ENCODE measurements around the gene OTOP2. TPM values are rescaled to one million over a fixed set of nuclear protein-coding genes. Genes with fewer than 3 reads are reported as not detected.

Gene OTOP2
- total and polyA plus RNA-seq, 2 of the 8 experiments (the other 6 are each of a cell fraction or from before 2014, with no cell fraction given): 0.23 TPM; not detected in 1

DNA sequence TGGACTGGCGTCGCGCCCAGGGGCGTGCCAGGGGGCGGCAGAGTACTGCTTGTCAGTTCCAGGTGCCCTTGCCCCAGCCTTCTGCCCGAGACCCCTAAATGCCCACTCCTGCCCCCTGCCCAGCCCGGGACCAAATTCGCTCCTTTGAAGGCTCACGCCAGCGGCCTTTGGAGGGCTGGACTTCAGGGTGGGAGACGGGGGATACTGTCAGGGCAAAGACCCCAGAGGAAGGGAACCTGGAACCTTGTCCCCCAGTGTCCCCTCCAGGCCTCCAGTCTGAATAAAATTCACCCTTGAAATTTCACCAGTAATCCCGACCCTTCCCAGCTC is 12.4 kb downstream of the OTOP2 start:
- Histone ChIP-seq H4K5ac (ENCODE audit: insufficient read length, low read depth, low read length) (no peak overlapping the region), H3K23ac (ENCODE audit: insufficient read length) (no peak overlapping the region), H2AK5ac (ENCODE audit: low read depth, low read length) (no peak overlapping the region), H3K4me3 (ENCODE audit: extremely low read depth in 1 of 4, insufficient read depth in 2 of 4, low read depth in 3 of 4, low read length in 4 of 4) (peak overlapping the region in 3 of 4 experiments; percentile 28 to 54 (median 42); a peak in 4 of 8 replicates), H3K9ac (replicated peaks in 1 of 4; ENCODE audit: extremely low read depth in 1 of 4, low read depth in 3 of 4, low read length in 3 of 4) (no peak overlapping the region), H3K9me3 (ENCODE audit: insufficient read depth in 2 of 2, low read depth in 1 of 2, low read length in 1 of 2) (no peaks in the 10 kb centered on the region), H2BK20ac (ENCODE audit: low read length) (no peak overlapping the region), H3K4ac (replicated peaks; ENCODE audit: insufficient read length, low read depth, low read length) (no peak overlapping the region), H3K23me2 (ENCODE audit: low read depth, low read length) (peaks cover 3% of the 10 kb centered on the region; the same call in 1 of the 2 replicates), H2BK5ac (ENCODE audit: low read depth, low read length) (no peak overlapping the region), H3K79me2 (ENCODE audit: control insufficient read depth in 1 of 2, insufficient read depth in 2 of 2, low read length in 2 of 2) (no peaks in the 10 kb centered on the region), H3K14ac (ENCODE audit: insufficient read length) (no peak overlapping the region), H3K4me2 (ENCODE audit: insufficient read depth in 1 of 2, low read depth in 2 of 2, low read length in 2 of 2) (peak overlapping the region; percentile 70), H3K18ac (ENCODE audit: extremely low read depth, low read length) (no peak overlapping the region), H3K36me3 (ENCODE audit: control insufficient read depth in 2 of 4, insufficient read depth in 4 of 4, low read length in 3 of 4) (no peaks in the 10 kb centered on the region), H2BK15ac (ENCODE audit: low read length) (no peak overlapping the region), H4K91ac (replicated peaks; ENCODE audit: insufficient read length, low read length) (no peak overlapping the region), H2BK120ac (replicated peaks; ENCODE audit: low read depth, low read length) (no peak overlapping the region), H2AFZ (ENCODE audit: low read length) (no peak overlapping the region), H3K79me1 (ENCODE audit: low read depth, low read length) (no peaks in the 10 kb centered on the region), H2BK12ac (ENCODE audit: low read depth, low read length) (no peak overlapping the region), H3K56ac (replicated peaks; ENCODE audit: insufficient read length, low read depth, low read length) (no peak overlapping the region), H3K27me3 (replicated peaks in 1 of 4; ENCODE audit: control insufficient read depth in 3 of 4, extremely low read depth in 1 of 4, insufficient read depth in 3 of 4, low read length in 3 of 4) (peaks cover 22 to 59% (median 51%) of the 10 kb centered on the region in 4 experiments), H4K20me1 (replicated peaks in 1 of 2; ENCODE audit: control insufficient read depth in 1 of 2, insufficient read depth in 2 of 2, low read length in 2 of 2) (peaks cover 2 to 6% of the 10 kb centered on the region in 2 experiments), H4K8ac (ENCODE audit: extremely low read depth, insufficient read depth, low read length) (no peak overlapping the region; the same call in 1 of the 2 replicates), H3K4me1 (replicated peaks in 1 of 4; ENCODE audit: control insufficient read depth in 3 of 4, insufficient read depth in 4 of 4, low read length in 3 of 4) (peaks cover 0 to 6% (median 4%) of the 10 kb centered on the region in 4 experiments; a peak in 4 of 7 replicates), H3K27ac (ENCODE audit: low read depth, low read length) (no peak overlapping the region)
- TF ChIP-seq RXRA (IDR thresholded peaks at IDR 0.05; ENCODE audit: insufficient read depth, low read depth, low read length) (no peak), FOSL1 (IDR thresholded peaks at IDR 0.05; ENCODE audit: insufficient read depth, low read depth, low read length) (no peak), RAD21 (IDR thresholded peaks at IDR 0.05 in 1 of 2, conservative IDR thresholded peaks at IDR 0.05 in 1 of 2; ENCODE audit: low read depth in 2 of 2, low read length in 2 of 2) (peak in 1 of 2 experiments; percentile 12; a peak in 1 of 4 replicates), SUZ12 (IDR thresholded peaks at IDR 0.05; ENCODE audit: low read length) (peak; percentile 78)
- ChIA-PET CTCF (ENCODE audit: partially characterized antibody) (interaction anchor here (0.8 to 49.9 kb wide), 4 partner anchors 15 to 155 kb away, joined by 3 to 1072 read pairs (median 7); no protein-coding TSS in a partner anchor), POLR2A (ENCODE audit: partially characterized antibody) (no interaction called here)
- DNase-seq (ENCODE audit: low read depth in 1 of 2, low spot score in 2 of 2): no peak
- whole genome bisulfite sequencing, 2 experiments (ENCODE audit: extremely low coverage in 1 of 2, insufficient coverage in 1 of 2, insufficient read length in 1 of 2, insufficient replicate concordance in 2 of 2, low coverage in 1 of 2, low lambda C conversion rate in 2 of 2, missing lambda C conversion rate in 1 of 2): 31% methylated on average over 12 of the region's 12 CpGs; no CpG with 5 or more reads in 1 of the 2 experiments
- no peak for FAIRE-seq
